ENCODE results near the gene ZW10. TPM values are rescaled to one million over a fixed set of nuclear protein-coding genes. Genes with fewer than 3 reads are reported as not detected.
A peak's percentile ranks its signal among the peaks of the same experiment; 100 is the strongest.
"Not testable (repeated sequence)": the region's sequence is repeated elsewhere in the genome, so short reads cannot be mapped to it uniquely, and the experiment has no call there.

The ZW10 gene
- total and polyA plus RNA-seq, 4 experiments from 2014 or later: 8.7 to 14.0 (median 10.5) TPM

DNA sequence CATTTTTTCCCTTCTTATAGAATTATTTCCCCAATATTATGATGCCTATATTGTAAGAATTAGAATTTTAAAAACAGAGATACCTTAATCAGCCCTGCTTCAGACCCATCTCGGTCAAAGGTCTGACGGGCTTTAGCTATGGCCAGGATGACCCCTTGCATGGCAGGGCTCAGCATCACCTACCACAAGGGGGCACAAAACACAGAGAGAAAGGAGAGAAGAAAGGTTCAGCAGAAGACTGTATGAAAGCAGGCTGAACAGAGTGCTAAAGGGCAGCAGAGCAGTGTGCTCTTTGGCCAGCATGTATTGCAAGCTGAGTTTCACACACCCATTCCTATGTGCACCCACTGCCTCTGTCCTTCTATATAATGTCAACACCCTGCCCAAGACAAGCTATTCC, 32.9 kb upstream of the ZW10 start:
- POLR2A ChIA-PET (ENCODE audit: partially characterized antibody): no interaction called here
- H3K36me3 ChIP-seq (ENCODE audit: insufficient read depth, low read length): no peaks in the 10 kb centered on the region
- no peaks in the 10 kb centered on the region for H3K9me3 ChIP-seq (ENCODE audit: control insufficient read depth in 1 of 2, low read length in 2 of 2)
- no peak overlapping the region for H3K4me3 ChIP-seq (ENCODE audit: low read length in 2 of 2)
- intact Hi-C loops (cut with micrococcal nuclease): no loop called here
- CTCF ChIA-PET (ENCODE audit: partially characterized antibody): interaction anchor here (1.0 to 1.9 kb wide), 4 partner anchors 9 to 17 kb away, joined by 3 to 9 read pairs (median 4); no protein-coding TSS in a partner anchor
- H3K27ac ChIP-seq (ENCODE audit: low read depth, low read length): no peak overlapping the region
- Mint-ChIP-seq H3K4me3 (no peak overlapping the region), H3K9me3 (no peaks in the 10 kb centered on the region), H3K4me1 (no peaks in the 10 kb centered on the region), H3K27ac (no peak overlapping the region), H3K27me3 (no peaks in the 10 kb centered on the region), H3K36me3 (peaks cover 47 to 70% of the 10 kb centered on the region in 2 donors)
- no peak for DNase-seq
- H3K27me3 ChIP-seq (ENCODE audit: insufficient read depth, low read length): no peaks in the 10 kb centered on the region
- H3K4me1 ChIP-seq (ENCODE audit: insufficient read depth, low read length): no peaks in the 10 kb centered on the region

DNA sequence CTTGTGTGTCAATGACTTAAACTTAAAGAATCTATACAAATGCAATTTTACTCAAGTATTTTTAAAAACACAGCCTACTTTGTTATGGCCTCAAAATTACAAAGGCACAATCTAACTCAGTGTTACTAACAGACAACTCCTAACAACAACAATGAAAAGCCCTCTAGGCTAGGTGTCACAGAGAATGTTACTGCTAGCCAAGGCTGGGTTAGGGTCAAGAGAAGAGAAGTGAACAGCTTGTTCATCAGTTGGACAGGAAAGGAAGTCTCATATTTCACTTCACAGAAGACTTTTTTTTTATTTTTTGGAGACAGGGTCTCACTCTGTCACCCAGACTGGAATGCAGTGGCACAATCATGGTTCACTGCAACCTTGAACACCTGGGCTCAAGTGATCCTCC, 32.1 kb upstream of the ZW10 start:
- Mint-ChIP-seq H3K27me3 (no peaks in the 10 kb centered on the region), H3K36me3 (peaks cover 45 to 70% of the 10 kb centered on the region in 2 donors), H3K9me3 (no peaks in the 10 kb centered on the region), H3K27ac (no peak overlapping the region), H3K4me1 (no peaks in the 10 kb centered on the region), H3K4me3 (no peak overlapping the region)
- no peak for DNase-seq
- CTCF ChIA-PET (ENCODE audit: partially characterized antibody): interaction anchor here (1.0 to 1.5 kb wide), 4 partner anchors 10 to 18 kb away, joined by 3 to 4 read pairs (median 3); no protein-coding TSS in a partner anchor
- Histone ChIP-seq H3K27ac (ENCODE audit: low read depth, low read length) (no peak overlapping the region), H3K4me1 (ENCODE audit: insufficient read depth, low read length) (no peaks in the 10 kb centered on the region), H3K4me3 (ENCODE audit: low read length in 2 of 2) (no peak overlapping the region), H3K36me3 (ENCODE audit: insufficient read depth, low read length) (no peaks in the 10 kb centered on the region), H3K9me3 (ENCODE audit: control insufficient read depth in 1 of 2, low read length in 2 of 2) (no peaks in the 10 kb centered on the region), H3K27me3 (ENCODE audit: insufficient read depth, low read length) (no peaks in the 10 kb centered on the region)
- intact Hi-C loops (cut with micrococcal nuclease): no loop called here
- POLR2A ChIA-PET (ENCODE audit: partially characterized antibody): no interaction called here

DNA sequence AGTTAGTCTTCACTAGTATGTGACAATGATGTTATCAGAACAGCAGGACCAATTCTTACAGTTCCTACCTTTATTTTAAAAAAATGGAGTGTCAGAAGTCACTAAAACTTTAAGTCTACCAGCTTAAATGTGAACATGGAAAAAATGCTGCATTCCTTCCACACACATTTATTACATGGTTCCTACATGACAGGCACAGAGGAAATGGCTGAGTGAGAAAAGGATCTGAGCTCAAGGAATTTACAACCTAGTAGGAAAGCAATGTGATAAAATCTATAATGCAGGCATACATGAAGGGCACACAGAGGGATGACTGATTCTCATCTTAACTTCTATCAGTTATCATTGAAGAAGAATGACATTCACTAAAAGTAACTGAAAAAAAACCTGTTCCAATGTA, 29.1 kb upstream of the ZW10 start:
- CTCF ChIA-PET (ENCODE audit: partially characterized antibody): no interaction called here

DNA sequence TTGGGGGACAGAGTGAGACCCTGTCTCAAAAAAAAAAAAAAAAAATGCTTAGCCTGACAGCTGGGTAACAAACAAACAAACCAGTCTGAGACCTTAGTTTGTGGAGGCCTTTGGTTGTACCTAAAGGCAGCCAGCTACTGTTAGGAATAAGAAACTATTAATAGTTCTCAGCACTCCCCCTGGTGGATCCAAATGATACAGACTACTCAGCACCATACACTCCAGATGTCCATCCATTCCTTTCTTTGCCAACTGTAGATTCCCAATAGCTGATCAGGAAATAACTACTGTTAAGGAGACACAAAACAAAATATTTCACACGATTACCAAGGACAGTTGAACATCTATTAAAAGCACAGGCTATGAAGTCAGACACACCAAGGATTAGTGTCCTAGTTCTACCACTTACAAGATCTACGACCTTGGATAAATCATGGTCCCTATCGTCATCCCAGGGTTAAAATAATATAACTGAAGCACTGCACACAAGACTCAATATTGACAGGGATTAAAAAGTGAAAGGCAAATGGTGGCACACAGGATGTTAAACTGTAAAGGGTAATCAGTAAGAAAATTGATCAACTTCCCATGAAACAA, 23.3 kb upstream of the ZW10 start:
- H3K36me3 Mint-ChIP-seq: peaks cover 20 to 27% of the 10 kb centered on the region in 2 donors
- H3K4me3 ChIP-seq (ENCODE audit: low read length in 2 of 2): no peak overlapping the region
- CTCF ChIA-PET (ENCODE audit: partially characterized antibody): interaction anchor here (0.7 to 3.5 kb wide), 17 partner anchors 10 to 1575 kb away, joined by 3 to 18 read pairs (median 4); no protein-coding TSS in a partner anchor
- no peaks in the 10 kb centered on the region for H3K4me1 Mint-ChIP-seq
- peak in 4 of 5 donors; percentile 12 to 20 (median 15) for DNase-seq
- no peaks in the 10 kb centered on the region for H3K36me3 ChIP-seq (ENCODE audit: insufficient read depth, low read length)
- POLR2A ChIA-PET (ENCODE audit: partially characterized antibody): no interaction called here
- H3K27me3 ChIP-seq (ENCODE audit: insufficient read depth, low read length): no peaks in the 10 kb centered on the region
- intact Hi-C loops (cut with micrococcal nuclease): loop anchor here (1.0 kb wide), 1 partner anchor 491 kb away; no protein-coding TSS in a partner anchor
- H3K27ac Mint-ChIP-seq: peak overlapping the region in 1 of 7 donors; percentile 31
- no peaks in the 10 kb centered on the region for H3K27me3 Mint-ChIP-seq
- H3K9me3 ChIP-seq (ENCODE audit: control insufficient read depth in 1 of 2, low read length in 2 of 2): no peaks in the 10 kb centered on the region
- H3K4me1 ChIP-seq (ENCODE audit: insufficient read depth, low read length): no peaks in the 10 kb centered on the region
- H3K27ac ChIP-seq (ENCODE audit: low read depth, low read length): no peak overlapping the region
- H3K9me3 Mint-ChIP-seq: peaks cover 0 to 2% (median 0%) of the 10 kb centered on the region in 8 donors
- H3K4me3 Mint-ChIP-seq: no peak overlapping the region

More for the DNA sequence above, 29.1 kb upstream of the ZW10 start:
- H3K9me3 Mint-ChIP-seq: no peaks in the 10 kb centered on the region
- H3K27ac ChIP-seq (ENCODE audit: low read depth, low read length): no peak overlapping the region
- H3K36me3 Mint-ChIP-seq: peaks cover 46 to 62% of the 10 kb centered on the region in 2 donors
- H3K9me3 ChIP-seq (ENCODE audit: control insufficient read depth in 1 of 2, low read length in 2 of 2): no peaks in the 10 kb centered on the region
- POLR2A ChIA-PET (ENCODE audit: partially characterized antibody): no interaction called here
- H3K27me3 Mint-ChIP-seq: no peaks in the 10 kb centered on the region
- H3K4me1 Mint-ChIP-seq: no peaks in the 10 kb centered on the region
- no peaks in the 10 kb centered on the region for H3K27me3 ChIP-seq (ENCODE audit: insufficient read depth, low read length)
- DNase-seq: no peak
- no peaks in the 10 kb centered on the region for H3K4me1 ChIP-seq (ENCODE audit: insufficient read depth, low read length)
- H3K4me3 ChIP-seq (ENCODE audit: low read length in 2 of 2): no peak overlapping the region
- H3K36me3 ChIP-seq (ENCODE audit: insufficient read depth, low read length): no peaks in the 10 kb centered on the region
- no peak overlapping the region for H3K4me3 Mint-ChIP-seq
- intact Hi-C loops (cut with micrococcal nuclease): no loop called here
- H3K27ac Mint-ChIP-seq: no peak overlapping the region

DNA sequence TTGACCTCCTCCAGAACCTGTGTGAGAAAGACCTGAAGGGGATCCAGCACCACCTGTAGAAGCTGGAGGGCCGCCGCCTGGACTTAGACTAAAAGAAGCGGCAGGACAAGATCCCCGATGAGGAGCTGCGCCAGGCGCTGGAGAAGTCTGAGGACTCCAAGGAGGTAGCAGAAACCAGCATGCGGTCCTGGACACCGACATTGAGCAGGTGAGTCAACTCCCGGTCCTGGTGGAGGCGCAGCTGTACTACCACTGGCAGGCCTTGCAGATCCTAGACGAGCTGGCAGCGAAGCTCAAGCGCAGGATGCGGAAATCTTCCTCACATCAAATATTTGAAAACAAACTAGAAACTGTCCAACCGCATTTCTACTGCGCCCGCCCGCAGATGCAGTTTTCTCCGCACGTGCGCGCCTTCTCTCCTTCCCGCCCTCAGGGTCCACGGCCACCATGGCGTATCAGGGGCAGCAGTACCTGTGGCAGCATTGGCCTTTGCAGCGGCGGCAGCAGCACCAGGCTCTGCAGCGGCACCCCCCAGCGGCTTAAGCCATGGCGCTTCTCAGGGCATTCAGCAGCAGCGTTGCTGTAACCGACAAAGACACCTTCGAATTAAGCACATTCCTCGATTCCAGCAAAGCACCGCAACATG, 16.3 kb upstream of the ZW10 start:
- no peaks in the 10 kb centered on the region for H3K9me3 Mint-ChIP-seq
- POLR2A ChIA-PET (ENCODE audit: partially characterized antibody): no interaction called here
- H3K27ac Mint-ChIP-seq: no peak overlapping the region
- H3K4me3 ChIP-seq (ENCODE audit: low read length in 2 of 2): no peak overlapping the region
- no peaks in the 10 kb centered on the region for H3K36me3 Mint-ChIP-seq
- H3K27me3 Mint-ChIP-seq: peaks cover 3 to 10% of the 10 kb centered on the region in 2 donors
- H3K4me1 ChIP-seq (ENCODE audit: insufficient read depth, low read length): no peaks in the 10 kb centered on the region
- no peaks in the 10 kb centered on the region for H3K36me3 ChIP-seq (ENCODE audit: insufficient read depth, low read length)
- H3K27ac ChIP-seq (ENCODE audit: low read depth, low read length): no peak overlapping the region
- no peaks in the 10 kb centered on the region for H3K4me1 Mint-ChIP-seq
- intact Hi-C loops (cut with micrococcal nuclease): no loop called here
- H3K9me3 ChIP-seq (ENCODE audit: control insufficient read depth in 1 of 2, low read length in 2 of 2): no peaks in the 10 kb centered on the region
- CTCF ChIA-PET (ENCODE audit: partially characterized antibody): no interaction called here
- DNase-seq: no peak
- no peak overlapping the region for H3K4me3 Mint-ChIP-seq
- H3K27me3 ChIP-seq (ENCODE audit: insufficient read depth, low read length): no peaks in the 10 kb centered on the region

DNA sequence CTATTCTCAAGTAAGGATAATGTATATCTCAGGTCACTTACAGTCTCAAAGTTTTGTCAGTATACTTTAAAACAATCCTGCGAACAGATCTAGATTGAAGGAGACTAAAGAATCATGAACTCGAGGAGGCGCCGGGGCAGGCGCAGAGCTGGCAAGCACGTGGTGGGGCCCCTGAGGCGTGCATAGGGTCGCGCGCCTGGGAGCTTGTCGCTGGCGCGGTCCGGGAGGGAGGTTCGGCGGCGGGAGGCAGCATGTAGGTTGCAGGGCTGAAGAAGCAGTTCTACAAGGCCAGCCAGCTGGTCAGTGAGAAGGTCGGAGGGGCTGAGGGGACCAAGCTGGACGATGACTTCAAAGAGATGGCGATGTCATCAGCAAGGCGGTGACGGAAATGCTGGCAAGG, 15.5 kb upstream of the ZW10 start:
- H3K9me3 Mint-ChIP-seq; H3K4me3 ChIP-seq (ENCODE audit: low read length in 2 of 2); H3K9me3 ChIP-seq (ENCODE audit: control insufficient read depth in 1 of 2, low read length in 2 of 2); H3K4me1 Mint-ChIP-seq; intact Hi-C loops (cut with micrococcal nuclease); CTCF ChIA-PET (ENCODE audit: partially characterized antibody); DNase-seq; H3K36me3 Mint-ChIP-seq; H3K4me1 ChIP-seq (ENCODE audit: insufficient read depth, low read length); POLR2A ChIA-PET (ENCODE audit: partially characterized antibody); H3K27ac Mint-ChIP-seq; H3K27me3 ChIP-seq (ENCODE audit: insufficient read depth, low read length); H3K4me3 Mint-ChIP-seq; H3K27ac ChIP-seq (ENCODE audit: low read depth, low read length); H3K36me3 ChIP-seq (ENCODE audit: insufficient read depth, low read length); H3K27me3 Mint-ChIP-seq: not testable (repeated sequence)

DNA sequence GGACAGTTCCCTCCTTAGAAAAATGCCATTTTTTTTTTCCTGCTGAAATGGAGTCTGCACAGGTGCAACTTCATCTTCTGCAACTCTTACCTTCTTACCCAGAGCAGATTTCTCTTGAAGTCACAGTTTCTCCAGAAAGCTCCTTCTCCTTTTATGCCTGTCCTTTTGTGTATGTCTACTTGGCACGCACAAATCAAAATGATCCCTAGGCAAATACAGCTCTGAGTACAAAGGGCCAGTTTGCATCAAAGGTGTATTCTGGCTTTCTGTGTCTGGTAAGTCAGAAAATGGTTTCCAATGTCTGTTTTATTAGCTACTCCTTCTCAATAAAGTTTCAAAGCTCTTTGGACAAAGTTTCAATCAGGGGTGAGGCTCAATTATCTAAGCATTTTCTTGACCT, 8.6 kb upstream of the ZW10 start:
- H3K27me3 Mint-ChIP-seq: peaks cover 12 to 23% of the 10 kb centered on the region in 2 donors
- CTCF ChIA-PET (ENCODE audit: partially characterized antibody): interaction anchor here (0.9 kb wide), 1 partner anchor 13 kb away, joined by 7 read pairs; no protein-coding TSS in a partner anchor

More for the DNA sequence above, 8.6 kb upstream of the ZW10 start:
- H3K9me3 Mint-ChIP-seq: no peaks in the 10 kb centered on the region
- Histone ChIP-seq H3K27ac (ENCODE audit: low read depth, low read length) (no peak overlapping the region), H3K9me3 (ENCODE audit: control insufficient read depth in 1 of 2, low read length in 2 of 2) (no peaks in the 10 kb centered on the region), H3K36me3 (ENCODE audit: insufficient read depth, low read length) (no peaks in the 10 kb centered on the region), H3K27me3 (ENCODE audit: insufficient read depth, low read length) (no peaks in the 10 kb centered on the region), H3K4me3 (ENCODE audit: low read length in 2 of 2) (no peak overlapping the region), H3K4me1 (ENCODE audit: insufficient read depth, low read length) (no peaks in the 10 kb centered on the region)
- no peaks in the 10 kb centered on the region for H3K36me3 Mint-ChIP-seq
- DNase-seq: no peak
- H3K4me3 Mint-ChIP-seq: no peak overlapping the region
- POLR2A ChIA-PET (ENCODE audit: partially characterized antibody): interaction anchor here (1.0 kb wide), 1 partner anchor 9 kb away, joined by 3 read pairs; the partner anchor contains the start of gene ZW10
- no peaks in the 10 kb centered on the region for H3K4me1 Mint-ChIP-seq
- intact Hi-C loops (cut with micrococcal nuclease): no loop called here
- H3K27ac Mint-ChIP-seq: no peak overlapping the region
